ENCODE data around the gene MYBBP1A.

Gene MYBBP1A

DNA sequence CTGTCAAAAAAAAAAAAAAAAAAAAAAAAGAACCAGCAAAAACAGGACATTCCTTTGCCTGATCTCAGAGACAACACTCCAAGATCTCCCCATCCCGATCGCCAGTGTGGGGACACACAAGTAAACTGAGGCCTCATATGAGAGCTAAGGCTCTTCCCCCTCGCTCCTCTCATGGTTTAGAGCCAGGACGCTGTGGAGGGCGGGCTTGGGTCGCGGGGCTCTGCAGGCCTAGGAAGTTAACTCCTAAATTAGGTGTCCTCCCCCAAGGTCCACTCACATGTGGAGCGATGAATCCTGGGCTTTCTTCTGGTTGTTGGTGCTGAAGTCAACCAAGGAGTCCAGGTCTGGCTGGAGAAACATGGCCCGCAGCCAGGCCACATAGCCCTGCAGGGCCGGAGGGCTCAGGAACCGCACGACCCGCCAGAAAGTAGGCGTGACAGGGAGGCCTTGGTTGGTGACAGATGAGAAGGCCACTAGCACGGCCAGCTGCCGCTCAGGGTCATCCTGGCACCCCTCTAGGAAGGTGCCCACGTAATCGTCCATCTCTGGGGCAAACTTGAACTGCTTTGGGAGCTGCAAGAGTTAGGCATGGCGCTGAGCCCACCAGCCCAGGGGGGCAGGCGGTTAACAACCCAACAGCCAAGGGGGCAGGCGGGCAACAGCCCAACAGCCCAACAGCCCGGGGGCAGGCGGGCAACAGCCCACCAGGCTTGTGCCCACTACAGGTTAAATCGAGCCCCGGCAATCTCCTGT lies 5.2 kb downstream of the MYBBP1A start:
- no peak for DNase-seq (ENCODE audit: low spot score)

- no peak for DNase-seq (ENCODE audit: low spot score)
Measured at GRCh38 chr17:4548721-4549531, 6.3 kb downstream of the MYBBP1A start.

DNA sequence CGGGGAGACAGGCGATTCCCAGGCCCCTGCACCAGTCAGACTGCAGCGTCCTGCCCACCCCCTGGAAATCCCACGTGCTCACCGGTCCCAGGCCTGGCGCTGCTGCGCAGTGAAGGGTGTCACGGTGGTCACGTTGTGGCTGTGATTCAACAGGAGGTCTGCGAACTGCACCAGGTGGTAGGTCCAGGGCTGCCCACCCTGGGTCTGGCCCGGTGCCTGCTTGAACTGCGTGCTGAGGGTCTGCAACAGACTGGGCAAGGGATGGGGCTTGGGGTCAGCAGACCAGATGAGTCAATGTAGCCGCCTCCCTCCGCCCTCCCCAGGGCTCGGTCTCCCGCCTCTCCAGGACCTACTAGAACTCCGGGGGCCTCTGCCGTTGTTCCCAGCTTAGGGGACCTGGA lies 7.1 kb downstream of the MYBBP1A start:
- DNase-seq (ENCODE audit: low spot score) = no peak

DNA sequence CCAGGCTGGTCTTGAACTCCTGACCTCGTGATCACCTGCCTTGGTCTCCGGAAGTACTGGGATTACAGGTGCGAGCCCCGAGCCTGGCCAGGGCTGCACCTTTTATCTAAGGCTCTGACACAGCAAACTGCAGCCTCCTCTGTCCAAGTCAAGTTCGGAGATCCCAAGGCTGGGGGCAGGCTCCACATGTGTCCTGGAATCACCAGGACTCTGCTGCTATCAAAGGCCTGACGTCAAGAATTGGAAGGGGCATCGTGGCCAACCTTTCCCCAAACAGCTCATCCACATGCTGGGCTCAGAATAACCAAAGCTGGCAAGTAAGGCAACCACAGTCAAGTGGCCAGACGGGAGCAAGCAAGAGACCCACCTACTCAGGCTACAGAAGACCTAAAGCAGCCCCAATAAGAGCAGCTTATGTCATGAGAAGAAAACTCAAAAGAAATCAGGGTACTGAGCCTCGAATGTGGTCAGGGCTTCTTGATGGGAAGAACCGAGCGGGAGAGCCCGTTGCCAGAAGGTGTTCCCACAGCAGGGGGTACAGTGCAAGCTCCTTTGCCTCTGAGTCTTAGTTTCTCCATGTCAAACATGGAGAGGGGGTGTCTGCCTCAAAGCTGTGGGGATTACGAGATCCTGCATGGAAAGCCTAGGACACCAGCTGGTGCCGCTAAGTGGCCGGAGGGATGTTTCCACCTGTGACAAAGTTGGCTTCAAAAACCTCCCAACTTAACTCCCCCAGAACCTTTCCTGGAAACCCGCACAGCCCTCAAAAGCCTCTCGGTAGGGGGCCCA lies 7.9 kb downstream of the MYBBP1A start:
- no peak for DNase-seq (ENCODE audit: low spot score)

DNA sequence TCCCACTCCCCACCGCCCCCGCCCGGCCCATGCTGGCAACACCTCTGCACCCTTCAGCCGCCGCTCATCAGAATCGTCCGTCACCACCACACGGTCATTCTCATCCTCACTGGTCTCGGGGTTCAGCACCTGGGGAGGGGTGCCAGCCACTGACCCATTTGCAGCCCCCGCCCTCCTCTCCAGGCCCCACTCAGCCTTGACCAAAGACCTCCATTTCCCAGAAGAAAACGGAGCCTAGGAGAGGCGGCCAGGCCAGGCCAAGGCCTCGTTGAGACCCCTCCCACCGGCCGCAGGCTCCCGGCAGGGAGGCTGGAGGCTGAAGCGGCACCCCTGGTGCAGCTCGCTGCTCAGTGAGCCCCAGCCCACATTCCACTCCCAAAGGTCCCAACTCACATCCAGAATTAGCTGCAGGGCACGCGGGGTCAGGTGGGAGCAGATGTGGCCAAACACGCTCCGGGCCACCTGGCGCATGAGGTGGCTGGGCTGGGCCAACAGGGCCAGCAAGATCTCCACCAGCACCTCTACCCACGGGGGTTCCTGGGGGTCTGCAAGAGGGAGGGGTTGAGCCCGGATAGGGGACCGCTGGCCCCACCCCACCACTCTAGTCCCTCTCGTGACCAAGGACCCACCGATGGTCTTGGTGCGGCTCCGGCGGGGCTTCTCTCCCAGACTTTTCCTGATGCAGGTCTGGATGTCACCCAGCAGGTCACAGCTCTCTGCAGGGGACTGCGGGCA lies 9.8 kb downstream of the MYBBP1A start:
- DNase-seq (ENCODE audit: low spot score) = no peak

DNA sequence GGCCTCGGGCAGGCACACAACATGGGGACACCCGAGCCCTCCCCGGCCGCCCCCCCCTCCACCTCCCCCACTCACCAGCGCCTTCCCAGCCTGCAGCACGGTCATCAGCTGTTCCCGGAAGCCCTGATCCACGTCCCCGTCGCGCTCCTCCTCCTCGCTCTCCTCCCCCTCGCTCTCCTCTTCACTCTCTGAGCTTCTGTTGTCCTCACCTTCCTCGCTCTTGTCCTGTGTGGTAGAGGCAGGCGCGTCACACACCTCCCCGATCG lies 10.3 kb downstream of the MYBBP1A start:
- DNase-seq (ENCODE audit: low spot score) = no peak

GRCh38 chr17:4544135-4544950 lies 10.8 kb downstream of the MYBBP1A start:
- DNase-seq (ENCODE audit: low spot score) = no peak

- no peak for DNase-seq (ENCODE audit: low spot score)
Measured at GRCh38 chr17:4543557-4544026, 11.6 kb downstream of the MYBBP1A start.

- DNase-seq (ENCODE audit: low spot score) = no peak
Measured at GRCh38 chr17:4542726-4543191, 12.4 kb downstream of the MYBBP1A start.

- DNase-seq (ENCODE audit: low spot score) = no peak
Measured at GRCh38 chr17:4542003-4542725, 13.0 kb downstream of the MYBBP1A start.

DNA sequence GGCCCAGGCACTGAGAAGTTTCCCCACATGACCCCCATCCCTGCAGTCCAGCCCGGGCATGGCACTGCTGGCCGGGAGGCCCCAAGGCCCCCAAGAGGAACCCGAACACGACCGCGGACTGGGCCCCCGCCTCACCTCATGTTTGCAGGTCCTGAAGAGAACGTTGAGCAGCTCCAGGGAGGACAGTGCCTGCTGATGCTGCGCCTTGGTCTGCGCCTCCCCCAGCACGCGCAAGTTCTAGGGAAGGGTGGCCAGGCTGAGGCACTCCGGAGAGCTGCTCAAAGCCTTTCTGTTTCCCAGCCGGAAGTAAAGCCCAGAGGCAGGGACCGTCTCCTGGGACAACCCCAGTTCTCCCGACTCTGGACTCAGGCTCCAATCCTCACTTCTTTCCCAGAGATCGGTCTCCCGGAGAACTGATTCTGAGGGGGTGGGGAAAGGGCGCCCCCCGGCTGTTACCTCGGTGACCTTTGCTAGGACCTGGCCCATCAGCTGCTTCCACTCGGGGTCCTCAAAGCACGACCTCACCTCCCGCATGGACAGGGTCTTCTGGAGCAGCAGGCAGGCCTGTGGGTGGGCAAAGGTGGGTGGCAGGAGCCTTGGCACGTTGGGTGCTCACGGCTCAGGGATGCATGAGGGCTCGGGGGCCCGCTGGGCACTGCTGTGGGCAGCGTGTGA lies 13.7 kb downstream of the MYBBP1A start:
- no peak for DNase-seq (ENCODE audit: low spot score)

GRCh38 chr17:4540687-4541327 lies 14.4 kb downstream of the MYBBP1A start:
- no peak for DNase-seq (ENCODE audit: low spot score)

- no peak for DNase-seq (ENCODE audit: low spot score)
Measured at GRCh38 chr17:4540224-4540651, 14.9 kb downstream of the MYBBP1A start.

- DNase-seq (ENCODE audit: low spot score) = no peak
Measured at GRCh38 chr17:4539576-4540223, 15.5 kb downstream of the MYBBP1A start.

DNA sequence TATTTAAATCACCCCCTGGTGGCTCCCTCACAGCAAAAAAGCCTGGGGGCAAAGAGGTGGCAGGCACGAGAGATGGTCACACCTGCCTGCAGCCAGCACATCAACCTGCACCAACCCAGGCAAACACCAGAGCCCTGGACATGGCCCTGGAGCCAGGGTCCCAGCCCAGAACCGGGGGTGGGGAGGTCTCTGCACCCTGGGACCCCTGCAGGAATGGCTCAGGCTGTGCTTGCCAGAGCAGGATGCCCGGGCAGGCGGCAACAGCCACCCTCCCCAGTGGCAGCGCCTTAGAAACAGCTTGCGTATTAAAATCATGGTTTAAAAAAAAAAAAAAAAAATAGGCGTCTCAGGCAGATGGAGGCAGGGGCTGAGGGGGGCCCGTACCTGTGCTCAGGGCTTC lies 16.2 kb downstream of the MYBBP1A start:
- DNase-seq (ENCODE audit: low spot score) = no peak

DNA sequence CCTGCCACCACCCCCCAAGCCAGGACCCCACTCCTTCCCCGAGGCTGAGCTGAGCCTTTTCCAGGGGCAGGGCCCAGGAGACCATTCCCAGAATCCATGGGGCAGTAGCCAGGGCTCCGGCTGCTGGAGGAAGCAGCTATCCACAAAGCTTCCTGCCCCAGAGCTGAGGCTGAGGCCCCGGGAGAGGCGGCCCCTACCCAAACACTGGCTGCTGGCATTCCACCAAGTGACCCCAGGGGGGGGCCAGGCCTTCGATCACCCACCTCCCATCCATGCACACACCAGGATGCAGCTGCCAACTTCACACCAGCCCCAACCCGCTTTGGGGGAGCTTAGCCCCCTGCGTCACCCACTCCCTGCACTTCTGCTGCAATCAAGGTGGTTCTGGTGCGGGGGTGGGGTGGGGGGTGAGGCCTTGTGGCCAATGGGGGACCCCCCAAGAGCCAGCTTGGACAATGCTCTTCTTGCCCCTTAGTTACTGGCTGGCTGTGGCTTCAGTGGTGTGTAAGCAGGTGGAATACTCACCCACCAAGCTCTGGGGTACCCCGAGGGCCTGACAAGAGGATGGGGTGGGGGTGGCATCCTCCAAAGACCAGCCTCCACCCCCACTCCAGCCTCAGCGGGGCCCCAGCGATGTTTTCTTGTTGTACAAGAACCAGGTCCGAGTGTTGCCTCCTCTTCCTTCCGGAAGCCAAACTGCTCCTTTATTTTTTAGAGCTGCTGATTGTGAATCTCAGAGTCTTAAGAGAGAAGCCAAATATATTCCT lies 16.8 kb downstream of the MYBBP1A start:
- no peak for DNase-seq (ENCODE audit: low spot score)

GRCh38 chr17:4537451-4538235 lies 17.5 kb downstream of the MYBBP1A start:
- no peak for DNase-seq (ENCODE audit: low spot score)
